SK-N-SH treated with all-trans-retinoic acid at 6 μM for 48 hours (cell line): ENCODE measurements around the gene GPANK1.

Experiments used
- ATAC-seq: fragments of 200-7000 bp; cut with Tn5 transposase; 3 replicates; pipeline ENCODE4 v1.9.1; 2020; ENCODE audit warnings: mild to moderate bottlenecking, moderate library complexity
- ARNTL ChIP-seq: fragments of 450-650 bp; formaldehyde crosslinking; IDR thresholded peaks from 2 replicates; pipeline ENCODE4 v1.5.0; 2020; ENCODE audit warnings: low read depth, mild to moderate bottlenecking, moderate library complexity, borderline replicate concordance
- BACH2 ChIP-seq: fragments of 250-450 bp; sonication (Bioruptor Pico); IDR thresholded peaks from 2 replicates; pipeline ENCODE4 v1.9.0; 2021; ENCODE audit warnings: mild to moderate bottlenecking, borderline replicate concordance
- CREB5 ChIP-seq: fragments of 250-450 bp; sonication (Bioruptor Pico); IDR thresholded peaks from 2 replicates; pipeline ENCODE4 v1.5.1; 2020; ENCODE audit warnings: low read depth, mild to moderate bottlenecking, moderate library complexity
- CSDC2 ChIP-seq: fragments of 250-450 bp; sonication (Bioruptor Pico); IDR thresholded peaks from 2 replicates; pipeline ENCODE4 v1.5.0; 2020; ENCODE audit warnings: mild to moderate bottlenecking, moderate library complexity
- GLIS3 ChIP-seq: fragments of 250-450 bp; sonication (Bioruptor Pico); IDR thresholded peaks from 2 replicates; pipeline ENCODE4 v1.5.0; 2020; ENCODE audit warnings: mild to moderate bottlenecking, moderate library complexity
- OSR1 ChIP-seq: fragments of 250-450 bp; sonication (Bioruptor Pico); IDR thresholded peaks from 2 replicates; pipeline ENCODE4 v1.8.0; 2022; ENCODE audit warnings: moderate library complexity, mild to moderate bottlenecking, inconsistent platforms
- POU6F1 ChIP-seq: fragments of 250-450 bp; sonication (Bioruptor Pico); IDR thresholded peaks from 2 replicates; pipeline ENCODE4 v1.8.0; 2021; ENCODE audit warnings: low read depth, mild to moderate bottlenecking, moderate library complexity, borderline replicate concordance
- PPARA ChIP-seq: fragments of 250-450 bp; sonication (Bioruptor Pico); IDR thresholded peaks from 2 replicates; pipeline ENCODE4 v1.5.0; 2020; ENCODE audit warnings: mild to moderate bottlenecking, borderline replicate concordance
- RARB ChIP-seq: fragments of 250-450 bp; sonication (Bioruptor Pico); IDR thresholded peaks from 2 replicates; pipeline ENCODE4 v1.8.0; 2021; ENCODE audit warnings: mild to moderate bottlenecking, moderate library complexity
- SNAI2 ChIP-seq: fragments of 250-450 bp; sonication (Bioruptor Pico); IDR thresholded peaks from 2 replicates; pipeline ENCODE4 v1.5.0; 2020; ENCODE audit warnings: mild to moderate bottlenecking, moderate library complexity
- TCF4 ChIP-seq: fragments of 250-450 bp; sonication (Bioruptor Pico); IDR thresholded peaks from 2 replicates; pipeline ENCODE4 v1.8.0; 2021; ENCODE audit warnings: mild to moderate bottlenecking, moderate library complexity, borderline replicate concordance
- TOX ChIP-seq: fragments of 250-450 bp; sonication (Bioruptor Pico); IDR thresholded peaks from 2 replicates; pipeline ENCODE4 v1.8.0; 2021; ENCODE audit warnings: mild to moderate bottlenecking, moderate library complexity, borderline replicate concordance
- TSHZ2 ChIP-seq: fragments of 250-450 bp; sonication (Bioruptor Pico); IDR thresholded peaks from 2 replicates; pipeline ENCODE4 v1.5.0; 2020; ENCODE audit warnings: mild to moderate bottlenecking, moderate library complexity
- ZC3H10 ChIP-seq: fragments of 250-450 bp; sonication (Bioruptor Pico); IDR thresholded peaks from 2 replicates; pipeline ENCODE4 v1.5.1; 2021; ENCODE audit warnings: mild to moderate bottlenecking, moderate library complexity
- ZFP30 ChIP-seq: fragments of 450-650 bp; formaldehyde crosslinking; IDR thresholded peaks from 2 replicates; pipeline ENCODE4 v1.5.0; 2022; ENCODE audit warnings: mild to moderate bottlenecking, moderate library complexity
- ZNF565 ChIP-seq: fragments of 450-650 bp; formaldehyde crosslinking; conservative IDR thresholded peaks from 2 replicates; pipeline ENCODE4 v1.5.0; 2020; ENCODE audit warnings: low read depth, mild to moderate bottlenecking, moderate library complexity
- ZNF70 ChIP-seq: fragments of 450-650 bp; formaldehyde crosslinking; IDR thresholded peaks from 2 replicates; pipeline ENCODE4 v1.5.0; 2020; ENCODE audit warnings: mild to moderate bottlenecking, moderate library complexity
- TF ChIP-seq, protein P1 (sequence below): fragments of 250-450 bp; sonication (Bioruptor Pico); IDR thresholded peaks from 2 replicates; pipeline ENCODE4 v1.5.1; 2021; ENCODE audit warnings: mild to moderate bottlenecking, moderate library complexity

Gene GPANK1

DNA sequence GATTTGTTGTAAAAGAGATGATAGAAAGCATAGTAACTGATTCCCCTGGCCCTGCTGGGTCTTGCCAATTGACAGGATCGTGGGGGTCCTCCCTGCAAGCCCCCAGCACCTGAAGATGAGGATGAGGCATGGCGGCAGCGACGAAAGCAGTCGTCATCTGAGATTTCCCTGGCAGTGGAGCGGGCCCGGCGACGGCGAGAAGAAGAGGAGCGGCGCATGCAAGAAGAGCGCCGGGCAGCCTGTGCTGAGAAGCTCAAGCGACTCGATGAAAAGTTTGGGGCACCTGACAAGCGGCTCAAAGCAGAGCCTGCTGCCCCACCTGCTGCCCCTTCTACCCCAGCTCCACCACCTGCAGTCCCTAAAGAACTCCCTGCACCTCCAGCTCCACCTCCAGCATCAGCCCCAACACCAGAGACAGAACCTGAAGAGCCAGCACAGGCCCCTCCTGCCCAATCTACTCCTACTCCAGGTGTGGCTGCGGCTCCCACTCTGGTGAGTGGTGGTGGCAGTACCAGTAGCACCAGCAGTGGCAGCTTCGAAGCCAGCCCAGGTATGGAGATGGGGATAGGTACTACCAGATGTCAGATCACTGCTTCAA lies 37.0 kb downstream of the GPANK1 start (continued):
- TF ChIP-seq TSHZ2 (CRISPR knock-in tag): no peak
- no peak for TF ChIP-seq ZFP30 (CRISPR knock-in tag)
- TF ChIP-seq ARNTL (CRISPR knock-in tag): no peak

GRCh38 chr6:31626952-31627351 lies 37.8 kb downstream of the GPANK1 start:
- ATAC-seq: no peak
- no peak for TF ChIP-seq ZNF565 (CRISPR knock-in tag)
- no peak for TF ChIP-seq TCF4 (CRISPR knock-in tag)
- TF ChIP-seq ZC3H10 (CRISPR knock-in tag): no peak
- TF ChIP-seq SNAI2 (CRISPR knock-in tag): no peak
- TF ChIP-seq TSHZ2 (CRISPR knock-in tag): no peak
- TF ChIP-seq ZNF70 (CRISPR knock-in tag): no peak
- TF ChIP-seq POU6F1 (CRISPR knock-in tag): no peak
- no peak for TF ChIP-seq CSDC2
- TF ChIP-seq, protein P1, sequence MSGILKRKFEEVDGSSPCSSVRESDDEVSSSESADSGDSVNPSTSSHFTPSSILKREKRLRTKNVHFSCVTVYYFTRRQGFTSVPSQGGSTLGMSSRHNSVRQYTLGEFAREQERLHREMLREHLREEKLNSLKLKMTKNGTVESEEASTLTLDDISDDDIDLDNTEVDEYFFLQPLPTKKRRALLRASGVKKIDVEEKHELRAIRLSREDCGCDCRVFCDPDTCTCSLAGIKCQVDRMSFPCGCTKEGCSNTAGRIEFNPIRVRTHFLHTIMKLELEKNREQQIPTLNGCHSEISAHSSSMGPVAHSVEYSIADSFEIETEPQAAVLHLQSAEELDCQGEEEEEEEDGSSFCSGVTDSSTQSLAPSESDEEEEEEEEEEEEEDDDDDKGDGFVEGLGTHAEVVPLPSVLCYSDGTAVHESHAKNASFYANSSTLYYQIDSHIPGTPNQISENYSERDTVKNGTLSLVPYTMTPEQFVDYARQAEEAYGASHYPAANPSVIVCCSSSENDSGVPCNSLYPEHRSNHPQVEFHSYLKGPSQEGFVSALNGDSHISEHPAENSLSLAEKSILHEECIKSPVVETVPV (CRISPR knock-in tag): no peak
- no peak for TF ChIP-seq TOX (CRISPR knock-in tag)
- no peak for TF ChIP-seq ZFP30 (CRISPR knock-in tag)
- TF ChIP-seq CREB5 (CRISPR knock-in tag): no peak
- TF ChIP-seq BACH2 (CRISPR knock-in tag): no peak
- no peak for TF ChIP-seq PPARA (CRISPR knock-in tag)
- TF ChIP-seq ARNTL (CRISPR knock-in tag): no peak
- no peak for TF ChIP-seq GLIS3 (CRISPR knock-in tag)

DNA sequence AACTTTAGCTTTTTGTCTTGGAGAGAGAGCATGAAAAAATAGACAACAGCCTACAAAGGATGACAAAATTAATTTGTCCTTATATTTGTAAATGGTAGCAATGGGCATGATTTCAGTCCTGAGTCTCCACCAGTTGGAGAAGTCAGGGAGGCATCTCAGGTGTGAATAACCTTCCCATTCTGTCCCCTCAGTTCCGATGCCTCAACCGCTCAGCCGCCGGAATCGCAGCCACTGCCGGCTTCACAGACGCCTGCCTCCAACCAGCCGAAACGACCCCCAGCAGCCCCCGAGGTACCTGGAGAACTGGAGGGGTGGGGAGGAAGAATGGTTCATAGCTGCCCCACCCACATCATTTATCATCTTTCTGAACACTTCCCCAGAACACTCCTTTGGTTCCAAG lies 40.7 kb downstream of the GPANK1 start:
- TF ChIP-seq BACH2 (CRISPR knock-in tag) (no peak), ZC3H10 (CRISPR knock-in tag) (no peak), POU6F1 (CRISPR knock-in tag) (no peak), ZNF565 (CRISPR knock-in tag) (no peak), OSR1 (CRISPR knock-in tag) (no peak), CSDC2 (no peak), PPARA (CRISPR knock-in tag) (no peak), RARB (CRISPR knock-in tag) (no peak)
- no peak for ATAC-seq
